Measurements from ENCODE around the gene ACSS1.

The ACSS1 gene

GRCh38 chr20:25030007-25030648 lies 27.8 kb downstream of the ACSS1 start:
- DNase-seq: no peak

GRCh38 chr20:25025986-25026605 lies 31.8 kb downstream of the ACSS1 start:
- no peak for DNase-seq

GRCh38 chr20:25025091-25025861 lies 32.7 kb downstream of the ACSS1 start:
- DNase-seq: no peak

- no peak for DNase-seq
Observed at GRCh38 chr20:25024171-25024570, 33.8 kb downstream of the ACSS1 start.

DNA sequence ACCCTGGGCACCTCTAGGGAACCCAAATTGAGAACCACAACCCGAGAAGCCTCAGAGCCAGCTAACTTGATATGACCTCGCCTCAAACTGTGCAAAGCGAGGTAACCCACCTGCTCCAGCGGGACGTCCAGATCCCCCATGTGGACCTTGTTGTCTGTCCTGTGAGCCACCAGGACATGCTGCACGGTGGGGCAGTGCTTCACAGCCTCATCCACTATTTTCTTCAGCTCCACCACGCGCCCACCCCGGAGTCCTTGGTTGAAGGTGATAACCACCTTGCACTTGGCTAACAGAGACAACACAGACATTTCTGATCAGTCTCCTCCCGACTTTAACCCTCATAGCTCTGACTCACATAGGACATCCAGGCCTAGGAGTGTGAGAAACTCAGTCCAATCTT lies 34.6 kb downstream of the ACSS1 start:
- DNase-seq: no peak

DNA sequence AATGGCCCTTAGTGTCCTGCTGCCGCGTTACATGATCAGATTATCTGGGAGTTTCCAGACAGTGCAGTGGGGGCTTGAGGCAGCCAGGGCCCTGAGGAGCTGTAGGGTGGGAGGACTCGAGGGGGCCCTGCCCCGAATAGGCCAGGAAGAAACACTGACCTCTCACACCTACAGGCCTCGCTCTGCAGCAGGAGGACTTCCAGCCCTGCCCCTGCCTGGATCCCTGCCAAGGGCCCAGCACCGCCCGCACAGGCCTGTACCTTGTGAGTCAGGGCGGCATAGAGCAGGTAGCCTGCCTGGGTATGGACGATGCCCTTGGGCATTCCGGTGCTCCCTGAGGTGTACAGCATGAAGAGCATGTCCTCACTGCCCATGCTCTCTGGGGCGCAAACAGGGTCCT lies 35.3 kb downstream of the ACSS1 start:
- DNase-seq: no peak

DNA sequence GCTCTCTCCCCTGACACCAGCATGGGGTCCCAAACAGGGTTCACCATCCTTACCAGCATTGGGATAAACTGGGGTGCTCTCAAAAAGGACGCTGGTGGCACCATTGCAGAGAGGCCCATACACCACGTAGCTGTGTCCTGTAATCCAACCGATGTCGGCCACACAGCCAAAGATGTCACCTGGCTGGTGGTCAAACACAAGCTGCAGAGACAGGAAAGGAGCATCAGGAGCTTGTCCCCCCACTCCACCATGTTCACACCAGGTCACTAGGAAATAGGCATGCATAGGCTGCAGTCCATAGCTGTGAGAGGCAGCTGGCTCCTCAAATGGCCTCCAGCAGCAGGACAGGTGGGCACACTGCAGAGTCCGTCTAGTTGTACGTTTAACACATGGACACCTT lies 36.6 kb downstream of the ACSS1 start:
- DNase-seq: no peak

DNA sequence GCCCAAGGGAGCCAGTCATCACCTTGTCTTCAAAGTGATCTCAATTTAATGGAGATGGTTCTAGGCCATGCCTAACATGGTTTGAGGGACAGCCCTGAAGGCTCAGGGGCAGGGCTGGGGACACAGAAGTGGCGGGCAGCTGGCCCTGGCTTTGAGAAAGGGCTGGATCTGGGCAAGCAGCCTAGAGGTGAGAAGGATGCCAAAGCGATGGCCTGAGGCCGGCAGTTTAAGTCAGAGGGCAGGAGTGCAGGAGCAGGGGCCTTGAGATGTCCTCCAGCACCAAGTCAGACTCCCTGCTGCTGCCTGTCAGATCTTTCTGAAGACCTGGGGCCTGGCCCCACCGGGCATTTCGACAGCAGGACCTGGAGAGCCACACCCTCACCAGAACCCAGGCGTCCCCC lies 37.0 kb downstream of the ACSS1 start:
- no peak for DNase-seq

GRCh38 chr20:25020345-25020744 lies 37.6 kb downstream of the ACSS1 start:
- no peak for DNase-seq

GRCh38 chr20:25019381-25020155 lies 38.4 kb downstream of the ACSS1 start:
- DNase-seq: no peak

DNA sequence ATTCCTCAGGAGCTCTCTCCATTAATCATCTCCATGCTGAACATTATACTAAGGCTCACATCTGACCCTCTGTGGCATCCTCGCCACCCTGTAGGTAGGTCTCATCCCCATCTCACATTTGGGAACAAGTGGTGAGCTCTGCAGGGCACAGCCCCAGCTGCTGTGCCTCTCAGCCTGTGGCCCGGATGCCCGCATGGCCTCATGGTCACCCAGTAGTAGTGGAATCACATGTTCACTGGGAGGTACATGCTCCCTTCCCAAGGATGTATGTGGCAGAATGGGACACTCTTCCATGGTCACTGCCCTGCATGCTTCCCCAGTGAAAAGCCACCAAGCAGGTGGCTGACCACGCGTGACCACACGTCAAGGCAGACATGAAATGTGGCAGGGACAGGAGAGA lies 39.1 kb downstream of the ACSS1 start:
- DNase-seq: no peak

DNA sequence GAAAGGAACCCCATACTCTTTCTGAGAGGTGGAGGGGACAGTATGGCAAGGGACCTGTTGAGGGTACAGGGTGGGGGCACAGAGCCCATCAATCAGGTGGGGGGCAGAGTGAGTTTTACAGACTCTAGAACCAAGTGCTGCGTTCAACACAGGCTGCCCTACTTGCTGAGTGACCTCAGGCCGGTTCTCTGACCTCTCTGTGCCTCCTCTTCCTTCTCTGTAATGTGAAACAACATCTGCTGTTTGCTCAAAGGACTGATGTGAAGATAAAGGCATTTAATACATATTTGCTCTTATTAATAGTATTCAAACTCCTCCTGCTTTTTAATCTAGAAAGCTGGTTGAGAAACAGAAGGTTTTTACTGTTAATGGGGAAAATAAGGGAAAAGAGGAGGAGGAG lies 39.5 kb downstream of the ACSS1 start:
- DNase-seq: peak; percentile 20

- DNase-seq: peak; percentile 93
Observed at GRCh38 chr20:25017257-25017803, 40.6 kb downstream of the ACSS1 start.

GRCh38 chr20:25016471-25016870 lies 41.5 kb downstream of the ACSS1 start:
- DNase-seq: no peak

DNA sequence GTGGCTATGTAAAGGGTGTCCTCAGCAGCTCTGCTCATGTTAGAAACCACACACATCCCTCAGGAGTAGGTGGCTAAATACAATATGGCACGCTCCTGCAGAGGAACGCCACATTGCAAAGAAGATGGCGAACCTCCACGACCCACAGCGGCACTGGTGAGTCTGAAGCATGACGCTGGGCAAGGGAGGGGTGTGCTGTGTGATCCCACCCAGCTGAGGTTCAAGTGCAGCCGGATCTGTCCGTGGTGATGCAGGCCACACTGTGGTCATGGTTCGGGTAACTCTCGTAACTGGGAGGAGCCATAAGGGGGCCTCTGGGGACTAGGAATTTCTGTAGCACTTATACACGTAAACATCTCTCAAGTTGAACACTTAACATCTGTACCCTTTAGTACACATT lies 42.0 kb downstream of the ACSS1 start:
- no peak for DNase-seq

- DNase-seq: peak; percentile 23
Observed at GRCh38 chr20:25014816-25015215, 43.1 kb downstream of the ACSS1 start.

- no peak for DNase-seq
Observed at GRCh38 chr20:25013478-25014380, 44.2 kb downstream of the ACSS1 start.

- DNase-seq: no peak
Observed at GRCh38 chr20:25012616-25013189, 45.2 kb downstream of the ACSS1 start.

DNA sequence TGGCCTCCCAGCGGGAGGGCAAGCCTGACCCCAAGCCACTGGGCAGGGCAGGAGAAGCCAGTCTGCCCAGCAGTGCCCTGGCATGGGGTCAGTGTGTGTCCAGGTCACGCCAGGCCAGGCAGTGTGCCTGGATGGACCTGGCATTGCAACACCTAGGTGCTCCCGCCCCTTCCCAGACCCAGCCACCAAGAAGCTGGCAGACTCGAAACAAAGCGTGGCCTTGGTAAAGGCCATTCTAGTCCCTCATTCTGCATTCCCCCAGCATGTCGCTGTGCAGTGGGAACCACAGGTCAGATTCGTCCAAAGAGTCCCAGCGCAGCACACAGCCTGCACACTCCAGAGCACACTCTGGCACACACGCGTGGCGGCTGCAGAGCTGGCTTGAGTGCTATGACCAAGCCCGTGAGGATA lies 46.1 kb downstream of the ACSS1 start:
- no peak for DNase-seq

- DNase-seq: no peak
Observed at GRCh38 chr20:25011261-25011660, 46.7 kb downstream of the ACSS1 start.
